OCI-LY7 (cell line): ENCODE results near the gene ACE. TPM values are rescaled to one million over a fixed set of nuclear protein-coding genes. Genes with fewer than 3 reads are reported as not detected.
"Not testable (repeated sequence)": the region's sequence is repeated elsewhere in the genome, so short reads cannot be mapped to it uniquely, and the experiment has no call there.

Experiments
- BruUV-seq: library from RNA; stranded (reverse); fragments of 400-500 nt; replicated peaks from 2 replicates; lab custom pipeline; 2021; lab: Mats Ljungman, UMichigan
- CTCF ChIA-PET: fragments of 300-600 bp; sonication (Branson Sonifier 250); formaldehyde crosslinking; loops from one replicate; lab custom pipeline; 2022; ENCODE audit warnings: antibody characterized with exemption; ENCODE audit not compliant: unreplicated experiment; lab: Charles Lee
- POLR2A ChIA-PET: fragments of 300-600 bp; sonication (Branson Sonifier 250); formaldehyde crosslinking; loops from one replicate; lab custom pipeline; 2022; ENCODE audit warnings: antibody characterized with exemption; lab: Charles Lee
- DNase-seq: peaks from one replicate; pipeline ENCODE4 v3.0.0-alpha.2; 2015; ENCODE audit warnings: low spot score
- H2AFZ ChIP-seq: fragments of 200-600 bp; sonication (generic), shearing (Covaris generic); 2 replicates; pipeline ENCODE4 v1.6.1; 2014; ENCODE audit warnings: mild to moderate bottlenecking, antibody characterized with exemption, low read length, moderate library complexity
- H3K27ac ChIP-seq: fragments of 200-600 bp; sonication (generic); 2 replicates; pipeline ENCODE4 v1.5.1; 2014; ENCODE audit warnings: mixed run types, low read depth, mild to moderate bottlenecking, moderate library complexity, low read length, inconsistent platforms; ENCODE audit not compliant: poor library complexity, severe bottlenecking
- H3K36me3 ChIP-seq: fragments of 200-600 bp; sonication (generic); 2 replicates; pipeline ENCODE4 v1.6.1; 2014; ENCODE audit warnings: mild to moderate bottlenecking, antibody characterized with exemption, low read length, moderate library complexity, mixed read lengths; ENCODE audit not compliant: insufficient read depth
- H3K4me1 ChIP-seq: fragments of 200-600 bp; sonication (generic); 2 replicates; pipeline ENCODE4 v1.5.1; 2014; ENCODE audit warnings: mild to moderate bottlenecking, low read length; ENCODE audit not compliant: insufficient read depth, poor library complexity, severe bottlenecking
- H3K4me2 ChIP-seq: fragments of 200-600 bp; sonication (generic); 2 replicates; pipeline ENCODE4 v1.6.1; 2014; ENCODE audit warnings: mild to moderate bottlenecking, low read length
- H3K4me3 ChIP-seq: fragments of 200-600 bp; sonication (generic); 2 replicates; pipeline ENCODE4 v1.5.1; 2014; ENCODE audit warnings: mild to moderate bottlenecking, low read depth, low read length; ENCODE audit not compliant: poor library complexity, severe bottlenecking
- H3K79me2 ChIP-seq: fragments of 200-600 bp; sonication (generic); 2 replicates; pipeline ENCODE4 v1.6.1; 2016; ENCODE audit warnings: low read depth, mild to moderate bottlenecking, low read length, moderate library complexity, mixed read lengths; ENCODE audit not compliant: insufficient read depth
- H3K9me2 ChIP-seq: fragments of 200-600 bp; sonication (generic); 2 replicates; pipeline ENCODE4 v1.6.1; 2016; ENCODE audit warnings: mild to moderate bottlenecking, low read length, mixed read lengths; ENCODE audit not compliant: insufficient read depth
- H3K9me3 ChIP-seq: fragments of 200-600 bp; sonication (generic); 2 replicates; pipeline ENCODE4 v1.6.1; 2014; ENCODE audit warnings: mild to moderate bottlenecking, mixed run types, low read length, mixed read lengths
- H4K20me1 ChIP-seq: fragments of 200-600 bp; sonication (generic); 2 replicates; pipeline ENCODE4 v1.6.1; 2014; ENCODE audit warnings: mild to moderate bottlenecking, antibody characterized with exemption, low read length, moderate library complexity, mixed read lengths; ENCODE audit not compliant: insufficient read depth
- EZH2phosphoT487 ChIP-seq: fragments of 200-600 bp; sonication (generic); IDR thresholded peaks from 2 replicates; pipeline ENCODE4 v1.6.1; 2018; ENCODE audit warnings: low read depth, borderline replicate concordance, mild to moderate bottlenecking, mixed run types, antibody characterized with exemption, low read length, moderate library complexity, mixed read lengths
- intact Hi-C: fragments of 100-400 bp; cut with micrococcal nuclease; formaldehyde crosslinking; loops from one replicate; pipeline ENCODE4 v1.10.0; 2022; ENCODE audit not compliant: unreplicated experiment
- total RNA-seq, 2 experiments: library from RNA; depleted of rRNA in 1 of 2; stranded (reverse); fragments of >200 nt in 1 of 2; shearing (Covaris generic) in 1 of 2; gene quantifications; 2 replicates each; pipeline ENCODE4 v1.2.3, GENCODE V29; 2014 to 2022
- TF ChIP-seq, protein P1 (sequence below): fragments of 200-600 bp; sonication (generic); conservative IDR thresholded peaks from 2 replicates; pipeline ENCODE4 v1.5.1; 2014; ENCODE audit warnings: mild to moderate bottlenecking, antibody characterized with exemption, low read length, moderate library complexity, mixed read lengths

Gene ACE
- total RNA-seq, 2 experiments from 2014 or later, result 2.3 to 5.1 TPM

DNA sequence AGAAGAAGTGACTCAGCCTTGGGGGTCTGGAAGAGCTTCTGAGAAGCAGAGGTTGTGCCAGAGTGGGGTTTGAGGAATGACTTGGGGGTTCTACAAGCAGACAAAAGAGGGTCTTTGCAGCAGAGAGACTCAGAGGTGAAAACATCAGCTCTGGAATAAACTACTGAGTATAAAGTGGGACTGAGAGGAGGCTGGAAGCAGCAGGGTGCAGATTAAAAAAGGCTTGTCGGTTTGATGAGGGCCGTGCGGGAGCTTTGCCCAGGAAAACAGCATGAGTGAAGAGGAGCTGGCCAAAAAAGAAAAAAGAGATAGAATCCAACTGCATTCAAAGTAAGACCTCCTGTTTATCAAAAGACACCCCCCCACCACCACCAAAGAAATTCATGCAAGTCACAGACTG, 13.1 kb upstream of the ACE start:
- intact Hi-C loops, result no loop called here
- Histone ChIP-seq H3K9me3 (no peaks in the 10 kb centered on the region), H4K20me1 (no peaks in the 10 kb centered on the region), H3K27ac (no peak overlapping the region), H2AFZ (no peak overlapping the region), H3K79me2 (no peaks in the 10 kb centered on the region), H3K36me3 (no peaks in the 10 kb centered on the region), H3K4me1 (peaks cover 21% of the 10 kb centered on the region), H3K4me3 (no peak overlapping the region), H3K4me2 (no peak overlapping the region), H3K9me2 (no peaks in the 10 kb centered on the region)
- ChIA-PET CTCF (interaction anchor here (0.6 kb wide), 1 partner anchor 161 kb away, joined by 3 read pairs; no protein-coding TSS in a partner anchor), POLR2A (no interaction called here)
- no TSS peak for BruUV-seq
- no peak for DNase-seq
- TF ChIP-seq, protein P1, sequence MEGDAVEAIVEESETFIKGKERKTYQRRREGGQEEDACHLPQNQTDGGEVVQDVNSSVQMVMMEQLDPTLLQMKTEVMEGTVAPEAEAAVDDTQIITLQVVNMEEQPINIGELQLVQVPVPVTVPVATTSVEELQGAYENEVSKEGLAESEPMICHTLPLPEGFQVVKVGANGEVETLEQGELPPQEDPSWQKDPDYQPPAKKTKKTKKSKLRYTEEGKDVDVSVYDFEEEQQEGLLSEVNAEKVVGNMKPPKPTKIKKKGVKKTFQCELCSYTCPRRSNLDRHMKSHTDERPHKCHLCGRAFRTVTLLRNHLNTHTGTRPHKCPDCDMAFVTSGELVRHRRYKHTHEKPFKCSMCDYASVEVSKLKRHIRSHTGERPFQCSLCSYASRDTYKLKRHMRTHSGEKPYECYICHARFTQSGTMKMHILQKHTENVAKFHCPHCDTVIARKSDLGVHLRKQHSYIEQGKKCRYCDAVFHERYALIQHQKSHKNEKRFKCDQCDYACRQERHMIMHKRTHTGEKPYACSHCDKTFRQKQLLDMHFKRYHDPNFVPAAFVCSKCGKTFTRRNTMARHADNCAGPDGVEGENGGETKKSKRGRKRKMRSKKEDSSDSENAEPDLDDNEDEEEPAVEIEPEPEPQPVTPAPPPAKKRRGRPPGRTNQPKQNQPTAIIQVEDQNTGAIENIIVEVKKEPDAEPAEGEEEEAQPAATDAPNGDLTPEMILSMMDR, result no peak

DNA sequence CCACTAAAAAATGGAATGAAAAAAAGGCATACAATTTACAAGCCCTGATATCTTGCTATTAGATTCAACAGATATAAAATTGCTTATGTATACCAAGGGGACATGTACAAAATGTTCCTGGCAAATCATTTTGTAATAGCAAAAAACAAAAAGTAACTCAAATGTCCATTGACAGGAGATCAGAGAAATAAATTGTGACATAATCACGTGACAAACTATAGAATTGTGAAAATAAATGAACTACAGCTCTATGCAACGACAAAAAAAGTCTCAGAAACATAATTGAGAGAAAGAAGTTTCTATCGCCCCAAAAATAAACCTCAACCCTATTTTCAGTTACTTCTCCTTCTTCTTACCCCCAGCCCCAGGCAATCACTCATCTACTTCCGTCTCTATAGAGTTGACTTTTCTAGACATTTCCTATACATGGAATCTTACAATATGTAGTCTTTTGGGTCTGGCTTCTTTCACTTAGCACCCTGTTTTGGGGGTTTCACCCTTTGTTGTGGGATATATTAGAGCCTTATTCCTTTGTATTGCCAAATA, 12.1 kb upstream of the ACE start:
- intact Hi-C loops, result no loop called here
- Histone ChIP-seq H3K4me3 (no peak overlapping the region), H3K9me2 (no peaks in the 10 kb centered on the region), H3K36me3 (no peaks in the 10 kb centered on the region), H3K4me2 (peak overlapping the region; percentile 16; the same call in 1 of the 2 replicates), H2AFZ (no peak overlapping the region), H3K27ac (no peak overlapping the region), H3K4me1 (peaks cover 21% of the 10 kb centered on the region), H3K79me2 (no peaks in the 10 kb centered on the region), H3K9me3 (no peaks in the 10 kb centered on the region), H4K20me1 (no peaks in the 10 kb centered on the region)
- ChIA-PET CTCF (no interaction called here), POLR2A (interaction anchor here (0.6 to 0.9 kb wide), 2 partner anchors 28 to 37 kb away, joined by 3 to 5 read pairs; no protein-coding TSS in a partner anchor)
- TF ChIP-seq EZH2phosphoT487, result no peak
- TF ChIP-seq, protein P1, result no peak
- DNase-seq, result no peak
- BruUV-seq, result no TSS peak

DNA sequence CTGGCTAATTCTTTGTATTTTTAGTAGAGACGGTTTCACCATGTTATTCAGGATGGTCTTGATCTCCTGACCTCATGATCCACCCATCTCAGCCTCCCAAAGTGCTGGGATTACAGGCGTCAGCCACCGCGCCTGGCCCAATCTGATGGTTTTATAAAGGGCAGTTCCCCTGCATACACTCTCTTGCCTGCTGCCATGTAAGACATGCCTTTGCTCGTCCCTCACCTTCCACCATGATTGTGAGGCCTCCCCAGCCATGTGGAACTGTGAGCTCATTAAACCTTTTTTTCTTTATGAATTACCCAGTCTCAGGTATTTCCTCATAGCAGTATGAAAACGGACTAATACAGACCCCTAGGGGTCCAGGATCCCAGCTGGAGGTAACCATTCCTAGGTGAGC, 8.8 kb upstream of the ACE start:
- H3K9me2 ChIP-seq, H4K20me1 ChIP-seq, H3K79me2 ChIP-seq, CTCF ChIA-PET, H3K36me3 ChIP-seq, H3K4me2 ChIP-seq, H3K4me3 ChIP-seq, H2AFZ ChIP-seq, H3K9me3 ChIP-seq, intact Hi-C loops, H3K27ac ChIP-seq, DNase-seq, BruUV-seq: not testable (repeated sequence)
- H3K4me1 ChIP-seq, result peaks cover 10% of the 10 kb centered on the region
- POLR2A ChIA-PET, result interaction anchor here (1.3 kb wide), 1 partner anchor 10 kb away, joined by 4 read pairs; no protein-coding TSS in a partner anchor
